ENCODE measurements around the gene KLF3. TPM values are rescaled to one million over a fixed set of nuclear protein-coding genes. Genes with fewer than 3 reads are reported as not detected.

Gene KLF3
- 10 to 100 TPM; 21.3 to 37.6 (median 26.8) TPM for total RNA-seq
- long read RNA-seq, partial matches to known transcripts: 1 of 4 reads
- long read RNA-seq, other reads (novel, unspliced or antisense): 3 of 4 reads

GRCh38 chr4:38663801-38664705 is at the start of gene KLF3:
TSS of gene KLF3 (plus strand) at chr4:38664199. CDS start at chr4:38680626, 16,427 bp downstream.
- no peaks in the 10 kb centered on the region for H3K9me3 ChIP-seq
- peak within 1 kb of the TSS; percentile 82 to 94 (median 91) for H3K4me3 ChIP-seq
- 0% methylated on average over 9 of the region's 110 CpGs for WGBS (ENCODE audit: insufficient coverage, low coverage, low lambda C conversion rate, missing lambda C conversion rate)
- intact Hi-C loops (cut with DNase I): loop anchor here (10.0 kb wide), 2 partner anchors 279 to 339 kb away; no protein-coding TSS in a partner anchor
- ATAC-seq (peak; percentile 75 to 90 (median 82)), DNase-seq (peak; percentile 98)
- H3K4me1 ChIP-seq: peaks cover 0 to 26% (median 9%) of the 10 kb centered on the region in 4 donors
- peak; percentile 97 for TF ChIP-seq POLR2A (IDR thresholded peaks at IDR 0.05)
- TF ChIP-seq CTCF (IDR thresholded peaks at IDR 0.05): no peak
- H3K27ac ChIP-seq: peak within 1 kb of the TSS; percentile 95 to 98 (median 96)
- no peaks in the 10 kb centered on the region for H3K27me3 ChIP-seq
- H3K36me3 ChIP-seq: no peaks in the 10 kb centered on the region

- H3K4me3 ChIP-seq: no peak overlapping the region
- no peaks in the 10 kb centered on the region for H3K36me3 ChIP-seq
- no peak overlapping the region for H3K27ac ChIP-seq
- no peak for DNase-seq
- no peak for ATAC-seq
- H3K27me3 ChIP-seq: no peaks in the 10 kb centered on the region
- 74% methylated on average over 3 of the region's 4 CpGs for WGBS (ENCODE audit: insufficient coverage, low coverage, low lambda C conversion rate, missing lambda C conversion rate)
- TF ChIP-seq POLR2A (IDR thresholded peaks at IDR 0.05): no peak
- no peak for TF ChIP-seq CTCF (IDR thresholded peaks at IDR 0.05)
- no peaks in the 10 kb centered on the region for H3K4me1 ChIP-seq
- intact Hi-C loops (cut with DNase I): no loop called here
- no peaks in the 10 kb centered on the region for H3K9me3 ChIP-seq
Measured at GRCh38 chr4:38614231-38614630, 49.8 kb upstream of the KLF3 start.

GRCh38 chr4:38615847-38616246 is 48.2 kb upstream of the KLF3 start:
- H3K27ac ChIP-seq: no peak overlapping the region
- H3K36me3 ChIP-seq: no peaks in the 10 kb centered on the region
- no peaks in the 10 kb centered on the region for H3K9me3 ChIP-seq
- DNase-seq: no peak
- H3K4me1 ChIP-seq: peaks cover 0 to 4% (median 0%) of the 10 kb centered on the region in 4 donors
- ATAC-seq: no peak
- 82% methylated on average over 5 of the region's 5 CpGs for WGBS (ENCODE audit: insufficient coverage, low coverage, low lambda C conversion rate, missing lambda C conversion rate)
- H3K27me3 ChIP-seq: no peaks in the 10 kb centered on the region
- intact Hi-C loops (cut with DNase I): no loop called here
- TF ChIP-seq CTCF (IDR thresholded peaks at IDR 0.05): no peak
- TF ChIP-seq POLR2A (IDR thresholded peaks at IDR 0.05): no peak
- no peak overlapping the region for H3K4me3 ChIP-seq

GRCh38 chr4:38618505-38618904 is 45.5 kb upstream of the KLF3 start:
- Histone ChIP-seq H3K27ac (no peak overlapping the region), H3K36me3 (no peaks in the 10 kb centered on the region), H3K4me3 (no peak overlapping the region), H3K4me1 (peaks cover 0 to 9% (median 0%) of the 10 kb centered on the region in 4 donors), H3K9me3 (no peaks in the 10 kb centered on the region), H3K27me3 (no peaks in the 10 kb centered on the region)
- ATAC-seq: no peak
- DNase-seq: no peak
- no peak for TF ChIP-seq CTCF (IDR thresholded peaks at IDR 0.05)
- no peak for TF ChIP-seq POLR2A (IDR thresholded peaks at IDR 0.05)
- 82% methylated on average over 3 of the region's 3 CpGs for WGBS (ENCODE audit: insufficient coverage, low coverage, low lambda C conversion rate, missing lambda C conversion rate)
- intact Hi-C loops (cut with DNase I): no loop called here

All from right lobe of liver (tissue), 6 donors.